Measurements from ENCODE around the gene NEUROG2.

NEUROG2 gene

GRCh38 chr4:112513971-112514646, 1.9 kb downstream of the NEUROG2 start:
- 2% methylated on average over 15 of the region's 15 CpGs for WGBS, 2 experiments
- Histone ChIP-seq H3K4me1 (ENCODE audit: control insufficient read depth, insufficient read depth, low read length) (peaks cover 46% of the 10 kb centered on the region), H3K4me3 (ENCODE audit: insufficient read depth, low read depth, low read length) (no peak overlapping the region), H3K27ac (ENCODE audit: insufficient read depth, low read depth, low read length, poor library complexity, severe bottlenecking) (no peak overlapping the region), H3K27me3 (ENCODE audit: control insufficient read depth, insufficient read depth, low read length, poor library complexity, severe bottlenecking) (peaks cover 100% of the 10 kb centered on the region), H3K9me3 (ENCODE audit: control insufficient read depth, low read length) (no peaks in the 10 kb centered on the region), H3K36me3 (ENCODE audit: control insufficient read depth, insufficient read depth, low read length) (no peaks in the 10 kb centered on the region)

- WGBS, 2 experiments, result 19 to 22% methylated on average over 4 of the region's 4 CpGs
- no peak overlapping the region for H3K27ac ChIP-seq (ENCODE audit: insufficient read depth, low read depth, low read length, poor library complexity, severe bottlenecking)
- H3K4me1 ChIP-seq (ENCODE audit: control insufficient read depth, insufficient read depth, low read length), result peaks cover 41% of the 10 kb centered on the region
- no peak overlapping the region for H3K4me3 ChIP-seq (ENCODE audit: insufficient read depth, low read depth, low read length)
- no peaks in the 10 kb centered on the region for H3K9me3 ChIP-seq (ENCODE audit: control insufficient read depth, low read length)
- H3K36me3 ChIP-seq (ENCODE audit: control insufficient read depth, insufficient read depth, low read length), result no peaks in the 10 kb centered on the region
- peaks cover 100% of the 10 kb centered on the region for H3K27me3 ChIP-seq (ENCODE audit: control insufficient read depth, insufficient read depth, low read length, poor library complexity, severe bottlenecking)
Observed at GRCh38 chr4:112511803-112512118, 4.2 kb downstream of the NEUROG2 start.

- Histone ChIP-seq H3K27me3 (ENCODE audit: control insufficient read depth, insufficient read depth, low read length, poor library complexity, severe bottlenecking) (peaks cover 100% of the 10 kb centered on the region), H3K4me1 (ENCODE audit: control insufficient read depth, insufficient read depth, low read length) (peaks cover 37% of the 10 kb centered on the region), H3K9me3 (ENCODE audit: control insufficient read depth, low read length) (no peaks in the 10 kb centered on the region), H3K36me3 (ENCODE audit: control insufficient read depth, insufficient read depth, low read length) (no peaks in the 10 kb centered on the region), H3K4me3 (ENCODE audit: insufficient read depth, low read depth, low read length) (peak overlapping the region; percentile 24), H3K27ac (ENCODE audit: insufficient read depth, low read depth, low read length, poor library complexity, severe bottlenecking) (no peak overlapping the region)
- 1% methylated on average over 39 to 40 of the region's 40 CpGs for WGBS, 2 experiments
Observed at GRCh38 chr4:112511093-112511802, 4.7 kb downstream of the NEUROG2 start.

GRCh38 chr4:112510291-112511092, 5.5 kb downstream of the NEUROG2 start:
- H3K27me3 ChIP-seq (ENCODE audit: control insufficient read depth, insufficient read depth, low read length, poor library complexity, severe bottlenecking), result peaks cover 100% of the 10 kb centered on the region
- H3K27ac ChIP-seq (ENCODE audit: insufficient read depth, low read depth, low read length, poor library complexity, severe bottlenecking), result no peak overlapping the region
- H3K4me3 ChIP-seq (ENCODE audit: insufficient read depth, low read depth, low read length), result peak overlapping the region; percentile 24
- no peaks in the 10 kb centered on the region for H3K9me3 ChIP-seq (ENCODE audit: control insufficient read depth, low read length)
- WGBS, 2 experiments, result 0 to 1% methylated on average over 34 of the region's 34 CpGs
- no peaks in the 10 kb centered on the region for H3K36me3 ChIP-seq (ENCODE audit: control insufficient read depth, insufficient read depth, low read length)
- peaks cover 32% of the 10 kb centered on the region for H3K4me1 ChIP-seq (ENCODE audit: control insufficient read depth, insufficient read depth, low read length)

GRCh38 chr4:112509243-112510141, 6.5 kb downstream of the NEUROG2 start:
- 2% methylated on average over 43 to 46 of the region's 46 CpGs for WGBS, 2 experiments
- Histone ChIP-seq H3K36me3 (ENCODE audit: control insufficient read depth, insufficient read depth, low read length) (no peaks in the 10 kb centered on the region), H3K9me3 (ENCODE audit: control insufficient read depth, low read length) (no peaks in the 10 kb centered on the region), H3K27me3 (ENCODE audit: control insufficient read depth, insufficient read depth, low read length, poor library complexity, severe bottlenecking) (peaks cover 98% of the 10 kb centered on the region), H3K4me3 (ENCODE audit: insufficient read depth, low read depth, low read length) (peak overlapping the region; percentile 18), H3K27ac (ENCODE audit: insufficient read depth, low read depth, low read length, poor library complexity, severe bottlenecking) (peak overlapping the region; percentile 30), H3K4me1 (ENCODE audit: control insufficient read depth, insufficient read depth, low read length) (peaks cover 30% of the 10 kb centered on the region)

- peaks cover 89% of the 10 kb centered on the region for H3K27me3 ChIP-seq (ENCODE audit: control insufficient read depth, insufficient read depth, low read length, poor library complexity, severe bottlenecking)
- no peaks in the 10 kb centered on the region for H3K36me3 ChIP-seq (ENCODE audit: control insufficient read depth, insufficient read depth, low read length)
- H3K27ac ChIP-seq (ENCODE audit: insufficient read depth, low read depth, low read length, poor library complexity, severe bottlenecking), result no peak overlapping the region
- WGBS, 2 experiments, result 1 to 3% methylated on average over 5 of the region's 6 CpGs
- H3K4me3 ChIP-seq (ENCODE audit: insufficient read depth, low read depth, low read length), result no peak overlapping the region
- H3K9me3 ChIP-seq (ENCODE audit: control insufficient read depth, low read length), result no peaks in the 10 kb centered on the region
- peaks cover 27% of the 10 kb centered on the region for H3K4me1 ChIP-seq (ENCODE audit: control insufficient read depth, insufficient read depth, low read length)
Observed at GRCh38 chr4:112508356-112508755, 7.6 kb downstream of the NEUROG2 start.

GRCh38 chr4:112504807-112505206, 11.2 kb downstream of the NEUROG2 start:
- peaks cover 55% of the 10 kb centered on the region for H3K27me3 ChIP-seq (ENCODE audit: control insufficient read depth, insufficient read depth, low read length, poor library complexity, severe bottlenecking)
- no peak overlapping the region for H3K4me3 ChIP-seq (ENCODE audit: insufficient read depth, low read depth, low read length)
- peaks cover 12% of the 10 kb centered on the region for H3K4me1 ChIP-seq (ENCODE audit: control insufficient read depth, insufficient read depth, low read length)
- H3K27ac ChIP-seq (ENCODE audit: insufficient read depth, low read depth, low read length, poor library complexity, severe bottlenecking), result no peak overlapping the region
- WGBS, 2 experiments, result 93 to 95% methylated on average over 4 of the region's 4 CpGs
- no peaks in the 10 kb centered on the region for H3K36me3 ChIP-seq (ENCODE audit: control insufficient read depth, insufficient read depth, low read length)
- no peaks in the 10 kb centered on the region for H3K9me3 ChIP-seq (ENCODE audit: control insufficient read depth, low read length)

GRCh38 chr4:112502871-112503270, 13.1 kb downstream of the NEUROG2 start:
- Histone ChIP-seq H3K9me3 (ENCODE audit: control insufficient read depth, low read length) (no peaks in the 10 kb centered on the region), H3K36me3 (ENCODE audit: control insufficient read depth, insufficient read depth, low read length) (no peaks in the 10 kb centered on the region), H3K4me1 (ENCODE audit: control insufficient read depth, insufficient read depth, low read length) (no peaks in the 10 kb centered on the region), H3K27me3 (ENCODE audit: control insufficient read depth, insufficient read depth, low read length, poor library complexity, severe bottlenecking) (peaks cover 36% of the 10 kb centered on the region), H3K27ac (ENCODE audit: insufficient read depth, low read depth, low read length, poor library complexity, severe bottlenecking) (no peak overlapping the region), H3K4me3 (ENCODE audit: insufficient read depth, low read depth, low read length) (no peak overlapping the region)
- 83 to 84% methylated on average over 5 of the region's 5 CpGs for WGBS, 2 experiments

GRCh38 chr4:112492321-112492720, 23.7 kb downstream of the NEUROG2 start:
- Histone ChIP-seq H3K9me3 (ENCODE audit: control insufficient read depth, low read length) (peaks cover 3% of the 10 kb centered on the region), H3K27me3 (ENCODE audit: control insufficient read depth, insufficient read depth, low read length, poor library complexity, severe bottlenecking) (no peaks in the 10 kb centered on the region), H3K4me3 (ENCODE audit: insufficient read depth, low read depth, low read length) (no peak overlapping the region), H3K4me1 (ENCODE audit: control insufficient read depth, insufficient read depth, low read length) (no peaks in the 10 kb centered on the region), H3K27ac (ENCODE audit: insufficient read depth, low read depth, low read length, poor library complexity, severe bottlenecking) (no peak overlapping the region), H3K36me3 (ENCODE audit: control insufficient read depth, insufficient read depth, low read length) (no peaks in the 10 kb centered on the region)
- WGBS, 2 experiments, result 90 to 92% methylated on average over 7 of the region's 7 CpGs

Data from ectodermal cell (in vitro differentiated cells).